WERI-Rb-1 (cell line): Measurements from ENCODE around the gene CYBB.
A peak's percentile ranks its signal among the peaks of the same experiment; 100 is the strongest.

ENCODE experiments used
- DNase-seq: peaks from one replicate; pipeline ENCODE4 v3.0.0-alpha.2; 2020
- H3K27ac ChIP-seq: fragments of 250-450 bp; sonication (Bioruptor Pico); 2 replicates; pipeline ENCODE4 v1.5.1; 2020; ENCODE audit warnings: mild to moderate bottlenecking, moderate library complexity
- H3K27me3 ChIP-seq: fragments of 250-450 bp; sonication (Bioruptor Pico); 2 replicates; pipeline ENCODE4 v1.5.1; 2021; ENCODE audit warnings: mild to moderate bottlenecking, low read depth, moderate library complexity; ENCODE audit not compliant: insufficient read depth, severe bottlenecking
- H3K36me3 ChIP-seq: fragments of 250-450 bp; sonication (Bioruptor Pico); 2 replicates; pipeline ENCODE4 v1.5.1; 2020; ENCODE audit warnings: mild to moderate bottlenecking, moderate library complexity
- H3K4me3 ChIP-seq: 2 replicates; pipeline ENCODE4 v1.5.1; 2011; ENCODE audit warnings: low read depth, mild to moderate bottlenecking, control low read depth, low read length
- H3K9me3 ChIP-seq: fragments of 250-450 bp; sonication (Bioruptor Pico); 2 replicates; pipeline ENCODE4 v1.5.1; 2021; ENCODE audit warnings: mild to moderate bottlenecking, moderate library complexity; ENCODE audit not compliant: severe bottlenecking
- CTCF ChIP-seq: IDR thresholded peaks from 2 replicates; pipeline ENCODE4 v1.5.1; 2011; ENCODE audit warnings: low read depth, mild to moderate bottlenecking, control low read depth, inconsistent platforms, low read length

The CYBB gene

GRCh38 chrX:37779857-37780256, at the start of gene CYBB:
Gene CYBB, plus strand, starts transcription at chrX:37780059. Its CDS starts 19 bp downstream, at chrX:37780078.
- Histone ChIP-seq H3K36me3 (no peaks in the 10 kb centered on the region), H3K9me3 (no peaks in the 10 kb centered on the region), H3K4me3 (no peak within 1 kb of the TSS), H3K27ac (no peak within 1 kb of the TSS), H3K27me3 (no peaks in the 10 kb centered on the region)
- TF ChIP-seq CTCF: no peak
- DNase-seq: no peak

- TF ChIP-seq CTCF: peak; percentile 77
- peaks cover 4% of the 10 kb centered on the region for H3K27me3 ChIP-seq
- no peaks in the 10 kb centered on the region for H3K9me3 ChIP-seq
- no peak overlapping the region for H3K27ac ChIP-seq
- H3K4me3 ChIP-seq: no peak overlapping the region
- peak; percentile 70 for DNase-seq
- no peaks in the 10 kb centered on the region for H3K36me3 ChIP-seq
Measured at GRCh38 chrX:37745354-37745753, 34.5 kb upstream of the CYBB start.

GRCh38 chrX:37745835-37746217, 34.0 kb upstream of the CYBB start:
- no peaks in the 10 kb centered on the region for H3K9me3 ChIP-seq
- H3K36me3 ChIP-seq: no peaks in the 10 kb centered on the region
- no peak for TF ChIP-seq CTCF
- no peak overlapping the region for H3K4me3 ChIP-seq
- DNase-seq: no peak
- peaks cover 4% of the 10 kb centered on the region for H3K27me3 ChIP-seq
- no peak overlapping the region for H3K27ac ChIP-seq

- no peak overlapping the region for H3K4me3 ChIP-seq
- no peak for TF ChIP-seq CTCF
- H3K27ac ChIP-seq: no peak overlapping the region
- no peaks in the 10 kb centered on the region for H3K9me3 ChIP-seq
- peaks cover 4% of the 10 kb centered on the region for H3K27me3 ChIP-seq
- no peaks in the 10 kb centered on the region for H3K36me3 ChIP-seq
- no peak for DNase-seq
Measured at GRCh38 chrX:37746218-37746941, 33.5 kb upstream of the CYBB start.

GRCh38 chrX:37746951-37747350, 32.9 kb upstream of the CYBB start:
- Histone ChIP-seq H3K4me3 (no peak overlapping the region), H3K27me3 (peaks cover 3% of the 10 kb centered on the region), H3K9me3 (no peaks in the 10 kb centered on the region), H3K36me3 (no peaks in the 10 kb centered on the region), H3K27ac (no peak overlapping the region)
- no peak for DNase-seq
- no peak for TF ChIP-seq CTCF

- H3K9me3 ChIP-seq: no peaks in the 10 kb centered on the region
- H3K36me3 ChIP-seq: no peaks in the 10 kb centered on the region
- no peak overlapping the region for H3K27ac ChIP-seq
- no peak for DNase-seq
- no peak for TF ChIP-seq CTCF
- H3K27me3 ChIP-seq: no peaks in the 10 kb centered on the region
- H3K4me3 ChIP-seq: no peak overlapping the region
Measured at GRCh38 chrX:37752281-37752680, 27.6 kb upstream of the CYBB start.
